Neural cell (in vitro differentiated cells): ENCODE measurements around the gene GPR107. TPM values are rescaled to one million over a fixed set of nuclear protein-coding genes. Genes with fewer than 3 reads are reported as not detected.

Experiments
- H2AFZ ChIP-seq: fragments of 200-600, 300-800 bp; sonication (generic), shearing (Covaris generic); 2 replicates; pipeline ENCODE4 v1.6.0; 2014; ENCODE audit warnings: low read depth, mild to moderate bottlenecking, antibody characterized with exemption, low read length, moderate library complexity
- H3F3A ChIP-seq: fragments of 200-600 bp; shearing (Covaris generic); 2 replicates; pipeline ENCODE4 v1.6.1; 2016; ENCODE audit warnings: mild to moderate bottlenecking, moderate library complexity, mixed read lengths, antibody characterized with exemption, low read length; ENCODE audit not compliant: insufficient read depth, poor library complexity, severe bottlenecking
- H3K27ac ChIP-seq: fragments of 200-600, 300-800 bp; sonication (generic), shearing (Covaris generic); 2 replicates; pipeline ENCODE4 v1.5.1; 2014; ENCODE audit warnings: mild to moderate bottlenecking, low read length, moderate library complexity
- H3K27me3 ChIP-seq: fragments of 300-800, 200-600 bp; sonication (generic), shearing (Covaris generic); 2 replicates; pipeline ENCODE4 v1.6.0; 2014; ENCODE audit warnings: mild to moderate bottlenecking, low read depth, low read length, moderate library complexity; ENCODE audit not compliant: insufficient read depth
- H3K36me3 ChIP-seq: fragments of 300-800, 200-600 bp; sonication (generic), shearing (Covaris generic); 2 replicates; pipeline ENCODE4 v1.5.1; 2014; ENCODE audit warnings: mild to moderate bottlenecking, antibody characterized with exemption, low read length, moderate library complexity; ENCODE audit not compliant: insufficient read depth
- H3K4me2 ChIP-seq: fragments of 300-800, 200-600 bp; sonication (generic), shearing (Covaris generic); 2 replicates; pipeline ENCODE4 v1.6.0; 2014; ENCODE audit warnings: mild to moderate bottlenecking, low read length
- H3K4me3 ChIP-seq: fragments of 300-800, 200-600 bp; sonication (generic), shearing (Covaris generic); 2 replicates; pipeline ENCODE4 v1.5.1; 2014; ENCODE audit warnings: mild to moderate bottlenecking, low read length, moderate library complexity
- H3K79me2 ChIP-seq: fragments of 200-600 bp; shearing (Covaris generic); replicated peaks from 2 replicates; pipeline ENCODE4 v1.6.0; 2014; ENCODE audit warnings: mild to moderate bottlenecking, low read length, moderate library complexity; ENCODE audit not compliant: insufficient read depth
- H3K9ac ChIP-seq: fragments of 300-800, 200-600 bp; sonication (generic), shearing (Covaris generic); 2 replicates; pipeline ENCODE4 v1.6.1; 2016; ENCODE audit warnings: mild to moderate bottlenecking, low read length, mixed read lengths
- H3K9me2 ChIP-seq: fragments of 200-600 bp; shearing (Covaris generic); 2 replicates; pipeline ENCODE4 v1.6.1; 2016; ENCODE audit warnings: mild to moderate bottlenecking, low read length, mixed read lengths; ENCODE audit not compliant: insufficient read depth
- H3K9me3 ChIP-seq: fragments of 200-600, 300-800 bp; sonication (generic), shearing (Covaris generic); 2 replicates; pipeline ENCODE4 v1.6.1; 2016; ENCODE audit warnings: mild to moderate bottlenecking, mixed run types, low read length, moderate library complexity, mixed read lengths
- H4K20me1 ChIP-seq: fragments of 200-600 bp; shearing (Covaris generic); 2 replicates; pipeline ENCODE4 v1.6.1; 2016; ENCODE audit warnings: mild to moderate bottlenecking, mixed run types; ENCODE audit not compliant: insufficient read depth
- CTCF ChIP-seq: fragments of 450-650 bp; IDR thresholded peaks from 2 replicates; pipeline ENCODE4 v1.5.1; 2014; ENCODE audit warnings: antibody characterized with exemption, mild to moderate bottlenecking, moderate library complexity; ENCODE audit not compliant: poor library complexity, severe bottlenecking
- EP300 ChIP-seq: fragments of 450-650 bp; conservative IDR thresholded peaks from 2 replicates; pipeline ENCODE4 v1.6.1; 2014; ENCODE audit warnings: antibody characterized with exemption, mild to moderate bottlenecking, moderate library complexity; ENCODE audit not compliant: poor library complexity, severe bottlenecking
- EZH2 ChIP-seq: fragments of 200-600, 300-800 bp; shearing (Covaris generic), sonication (generic); IDR thresholded peaks from 2 replicates; pipeline ENCODE4 v1.6.1; 2014; ENCODE audit warnings: antibody characterized with exemption, low read length, borderline replicate concordance, mild to moderate bottlenecking; ENCODE audit not compliant: insufficient read depth, poor library complexity, severe bottlenecking
- MXI1 ChIP-seq: fragments of 450-650 bp; conservative IDR thresholded peaks from 2 replicates; pipeline ENCODE4 v1.6.1; 2014; ENCODE audit warnings: antibody characterized with exemption, mild to moderate bottlenecking; ENCODE audit not compliant: poor library complexity, severe bottlenecking
- POLR2AphosphoS5 ChIP-seq: IDR thresholded peaks from 2 replicates; pipeline ENCODE4 v1.6.1; 2012
- RAD21 ChIP-seq: fragments of 450-650 bp; conservative IDR thresholded peaks from 2 replicates; pipeline ENCODE4 v1.6.1; 2014; ENCODE audit warnings: antibody characterized with exemption, mild to moderate bottlenecking, moderate library complexity
- REST ChIP-seq: IDR thresholded peaks from 2 replicates; pipeline ENCODE4 v1.6.1; 2012; ENCODE audit warnings: borderline replicate concordance
- SMC3 ChIP-seq: fragments of 450-650 bp; conservative IDR thresholded peaks from 2 replicates; pipeline ENCODE4 v1.6.1; 2014; ENCODE audit warnings: antibody characterized with exemption, mild to moderate bottlenecking, moderate library complexity; ENCODE audit not compliant: poor library complexity
- TAF1 ChIP-seq: IDR thresholded peaks from 2 replicates; pipeline ENCODE4 v1.6.1; 2012; ENCODE audit warnings: low read depth
- polyA plus RNA-seq: library from polyadenylated mRNA; depleted of rRNA; stranded (reverse); fragments of >200 nt; gene quantifications from 2 replicates; pipeline ENCODE4 v1.2.3, GENCODE V29; 2014

GPR107 gene
- polyA plus RNA-seq, 1 donor from 2014 or later: 21.5 TPM

DNA sequence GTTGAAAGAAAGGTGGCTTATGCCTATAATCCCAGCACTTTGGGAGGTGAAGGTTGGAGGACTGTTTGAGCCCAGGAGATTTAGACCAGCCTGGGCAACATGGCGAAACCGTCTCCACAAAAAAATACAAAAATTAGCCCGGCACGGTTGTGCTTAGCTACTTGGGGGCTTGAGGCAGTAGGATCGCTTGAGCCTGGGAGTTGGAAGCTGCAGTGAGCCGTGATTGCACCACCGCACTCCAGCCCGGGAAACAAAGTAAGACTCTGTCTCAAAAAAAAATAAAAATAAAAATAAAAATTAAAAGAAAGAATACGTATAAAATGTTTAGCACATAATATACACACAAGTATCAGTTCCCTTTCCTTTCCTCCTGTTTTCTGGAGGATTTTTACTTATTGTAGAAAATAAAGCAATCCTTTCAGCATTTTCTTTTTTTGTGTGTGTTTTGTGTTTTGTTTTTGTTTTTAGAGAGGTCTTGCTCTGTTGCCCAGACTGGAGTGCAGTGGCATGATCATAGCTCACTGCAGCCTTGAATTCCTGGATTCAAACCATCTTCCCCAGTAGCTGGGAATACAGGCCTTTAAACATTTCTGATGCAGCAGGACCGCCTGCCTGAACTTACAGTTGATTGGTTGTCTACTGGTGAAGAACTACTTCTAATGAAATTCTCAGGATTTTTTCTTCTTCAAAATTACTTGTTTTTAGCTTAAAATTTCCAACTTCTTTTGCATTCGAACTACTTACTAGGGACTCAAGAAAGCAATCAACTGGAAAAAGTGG, 4.1 kb upstream of the GPR107 start:
- Histone ChIP-seq H3K27me3 (no peaks in the 10 kb centered on the region), H3K9me2 (no peaks in the 10 kb centered on the region), H4K20me1 (no peaks in the 10 kb centered on the region), H2AFZ (no peak overlapping the region), H3K4me2 (no peak overlapping the region), H3K4me3 (no peak overlapping the region), H3K9me3 (no peaks in the 10 kb centered on the region), H3K36me3 (no peaks in the 10 kb centered on the region), H3K79me2 (peaks cover 19% of the 10 kb centered on the region), H3K27ac (no peak overlapping the region), H3F3A (no peaks in the 10 kb centered on the region), H3K9ac (no peak overlapping the region)
- no peak for TF ChIP-seq CTCF
- no peak for TF ChIP-seq RAD21
- no peak for TF ChIP-seq REST
- TF ChIP-seq POLR2AphosphoS5: no peak
- no peak for TF ChIP-seq MXI1
- TF ChIP-seq SMC3: no peak
- no peak for TF ChIP-seq EP300
- TF ChIP-seq TAF1: no peak
- TF ChIP-seq EZH2: no peak

GRCh38 chr9:130050462-130050861, 3.2 kb upstream of the GPR107 start:
- H3K4me2 ChIP-seq: no peak overlapping the region
- H3K4me3 ChIP-seq: no peak overlapping the region
- H2AFZ ChIP-seq: no peak overlapping the region
- TF ChIP-seq EP300: no peak
- no peak for TF ChIP-seq REST
- no peak for TF ChIP-seq POLR2AphosphoS5
- TF ChIP-seq EZH2: no peak
- TF ChIP-seq SMC3: no peak
- no peaks in the 10 kb centered on the region for H4K20me1 ChIP-seq
- no peaks in the 10 kb centered on the region for H3K9me2 ChIP-seq
- no peaks in the 10 kb centered on the region for H3F3A ChIP-seq
- no peaks in the 10 kb centered on the region for H3K36me3 ChIP-seq
- H3K9me3 ChIP-seq: no peaks in the 10 kb centered on the region
- no peak overlapping the region for H3K27ac ChIP-seq
- H3K9ac ChIP-seq: no peak overlapping the region
- H3K79me2 ChIP-seq: peaks cover 26% of the 10 kb centered on the region
- no peaks in the 10 kb centered on the region for H3K27me3 ChIP-seq
